Measurements from ENCODE around the gene PPP2CA.
"Not testable (repeated sequence)": the region's sequence is repeated elsewhere in the genome, so short reads cannot be mapped to it uniquely, and the experiment has no call there.

The PPP2CA gene

GRCh38 chr5:134225780-134226440 lies at the start of gene PPP2CA:
Gene PPP2CA, minus strand, starts transcription at chr5:134226073. Its CDS starts 212 bp downstream, at chr5:134225861.
- DNase-seq: peak; percentile 95

DNA sequence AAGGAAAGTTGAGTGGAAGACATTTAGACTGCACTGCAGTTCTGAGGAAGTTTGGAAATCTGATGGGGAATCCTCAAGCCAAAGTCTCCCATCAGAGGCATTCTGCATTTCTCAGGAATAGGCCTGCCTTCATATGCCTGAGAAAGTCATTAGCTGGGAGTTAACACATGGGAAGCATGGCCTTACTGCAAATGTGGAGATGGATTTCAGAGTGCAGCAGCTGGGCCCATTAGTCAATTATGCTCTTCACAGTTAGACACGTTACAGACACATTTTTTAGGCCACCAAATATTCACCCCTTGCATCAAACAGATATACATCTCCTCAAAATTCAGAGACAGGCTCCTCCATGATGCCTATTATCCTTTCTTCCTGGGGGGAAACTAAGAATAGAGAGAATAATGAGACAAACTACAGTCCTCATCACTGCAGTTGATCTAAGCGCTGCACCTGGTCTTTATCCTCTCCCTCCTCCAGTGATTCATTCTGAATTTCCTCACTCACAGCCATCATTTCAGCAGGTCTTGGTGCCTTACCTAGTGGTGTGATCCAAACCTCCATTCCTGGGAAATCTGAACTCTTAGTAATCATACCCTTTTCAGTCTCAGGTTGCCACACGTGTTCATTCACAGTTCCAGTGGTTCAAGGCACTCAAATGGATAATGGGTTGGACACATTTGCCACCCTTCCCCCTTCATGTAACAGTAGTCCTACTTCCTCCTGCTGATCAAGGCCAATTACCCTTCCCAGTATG lies 47.9 kb upstream of the PPP2CA start:
- no peak for DNase-seq

DNA sequence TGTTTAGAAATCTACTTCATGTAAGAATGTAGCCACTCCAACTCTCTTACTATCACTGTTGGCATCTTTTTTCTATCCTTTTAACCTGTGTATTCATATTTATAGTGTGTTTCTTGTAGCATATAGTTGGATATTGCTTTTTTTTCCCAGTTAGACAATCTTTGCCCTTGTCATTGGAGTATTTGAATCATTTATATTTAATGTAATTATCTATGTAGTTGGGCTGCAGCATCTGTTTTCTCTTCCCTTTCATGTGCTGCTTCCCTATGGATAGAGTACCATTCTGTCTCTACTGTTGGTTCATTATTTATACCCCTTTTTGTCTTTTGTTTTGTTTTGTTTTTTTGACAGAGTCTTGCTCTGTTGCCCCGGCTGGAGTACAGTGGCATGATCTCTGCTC lies 45.2 kb upstream of the PPP2CA start:
- DNase-seq: no peak

DNA sequence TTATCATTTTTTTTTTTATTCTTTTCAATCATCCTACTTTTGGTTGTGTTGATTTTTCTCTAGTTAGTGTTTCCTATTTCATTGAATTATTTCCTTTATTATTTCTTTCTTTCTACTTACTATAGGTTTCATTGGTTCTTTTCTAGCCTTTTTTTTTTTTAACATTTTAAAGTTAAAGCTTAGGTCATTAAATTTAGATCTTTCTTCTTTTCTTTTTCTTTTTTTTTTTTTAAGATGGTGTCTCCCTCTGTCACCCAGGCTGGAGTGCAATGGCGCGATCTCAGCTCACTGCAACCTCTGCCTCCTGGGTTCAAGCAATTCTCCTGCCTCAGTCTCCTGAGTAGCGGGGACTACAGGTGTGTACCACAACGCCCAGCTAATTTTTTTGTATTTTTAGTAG lies 43.0 kb upstream of the PPP2CA start:
- DNase-seq: no peak

DNA sequence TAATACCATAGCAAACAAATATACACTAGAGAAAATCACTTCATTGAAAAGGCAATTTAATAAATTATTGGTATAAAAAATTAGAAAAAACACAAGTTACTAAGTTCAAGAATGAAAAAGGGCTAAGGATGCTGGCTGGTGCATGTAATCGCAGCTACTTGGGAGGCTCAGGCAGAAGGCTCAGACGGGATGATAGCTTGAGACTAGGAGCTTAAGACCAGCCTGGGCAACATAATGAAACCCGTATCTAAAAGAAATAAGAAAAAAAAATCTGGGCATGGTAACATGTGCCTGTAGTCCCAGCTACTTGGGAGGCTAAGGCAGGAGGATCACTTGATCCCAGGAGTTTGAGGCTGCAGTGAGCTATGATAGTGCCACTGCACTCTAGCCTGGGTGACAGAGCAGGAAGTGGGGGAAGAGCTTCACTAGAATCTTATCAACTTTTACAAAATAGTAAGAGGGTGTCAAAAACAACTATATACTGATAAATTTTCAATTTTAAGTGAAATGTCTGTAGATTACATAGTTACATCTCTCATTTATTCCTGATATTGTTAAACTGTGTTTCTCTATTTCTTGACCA lies 42.2 kb upstream of the PPP2CA start:
- DNase-seq: no peak

DNA sequence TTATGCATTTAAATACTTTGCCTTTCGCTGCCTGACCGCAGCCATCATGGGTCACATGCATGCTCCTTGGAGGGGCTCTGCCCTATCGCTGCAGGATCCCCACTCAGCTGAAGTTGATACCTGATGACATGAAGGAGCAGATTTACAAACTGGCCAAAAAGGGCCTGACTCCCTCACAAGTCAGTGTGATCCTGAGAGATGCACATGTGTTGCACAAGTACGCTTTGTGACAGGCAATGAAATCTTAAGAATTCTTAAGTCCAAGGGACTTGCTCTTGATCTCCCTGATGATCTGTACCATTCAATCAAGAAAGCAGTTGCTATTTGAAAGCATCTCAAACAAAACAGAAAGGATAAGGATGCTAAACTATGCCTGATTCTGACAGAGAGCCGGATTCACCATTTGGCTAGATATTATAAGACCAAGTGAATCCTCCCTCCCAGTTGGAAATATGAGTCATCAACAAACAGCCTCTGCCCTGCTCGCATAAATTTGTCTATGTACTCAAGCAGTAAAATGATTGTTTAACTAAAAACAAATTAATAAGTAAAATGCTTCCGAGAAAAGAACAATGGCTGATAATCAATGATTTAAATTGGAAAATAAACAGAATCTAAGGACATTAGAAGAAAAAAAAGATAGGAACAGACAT lies 41.6 kb upstream of the PPP2CA start:
- DNase-seq: no peak

- DNase-seq: no peak
These were observed 37.9 kb upstream of the PPP2CA start for GRCh38 chr5:134263801-134264200.

DNA sequence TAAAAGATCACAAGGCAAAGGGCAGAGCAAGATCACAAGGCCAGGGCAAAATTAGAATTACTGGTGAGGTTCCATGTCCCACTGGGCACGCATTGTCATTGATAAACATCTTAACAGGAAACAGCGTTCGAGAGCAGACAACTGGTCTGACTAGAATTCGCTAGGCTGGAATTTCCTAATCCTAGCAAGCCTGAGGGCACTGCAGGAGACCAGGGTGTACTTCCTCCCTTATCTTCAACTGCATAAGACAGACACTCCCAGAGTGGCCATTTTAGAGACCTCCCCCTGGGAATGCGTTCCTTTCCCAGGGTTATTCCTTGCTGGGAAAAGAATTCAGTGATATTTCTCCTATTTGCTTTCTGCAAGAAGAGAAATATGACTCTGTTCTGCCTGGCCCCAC lies 36.8 kb upstream of the PPP2CA start:
- not testable (repeated sequence) for DNase-seq

GRCh38 chr5:134258896-134259295 lies 33.0 kb upstream of the PPP2CA start:
- DNase-seq: no peak

DNA sequence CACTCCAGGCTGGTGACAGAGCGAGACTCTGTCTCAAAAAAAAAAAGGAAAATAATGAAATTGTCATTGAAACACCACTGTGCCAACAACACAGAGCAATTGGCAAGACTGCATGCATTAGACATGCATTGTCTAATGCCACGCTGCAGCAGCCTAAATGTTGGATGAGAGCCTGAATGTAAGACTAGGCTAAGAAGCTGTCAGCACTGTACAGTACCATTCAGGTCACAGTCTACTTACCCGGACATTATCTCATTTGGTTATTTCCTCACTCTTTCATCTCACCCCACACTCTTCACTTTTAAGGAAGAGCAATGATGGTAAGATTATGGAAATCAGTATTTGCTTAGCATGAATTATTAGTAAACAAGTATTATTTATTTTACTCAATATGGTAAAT lies 31.3 kb upstream of the PPP2CA start:
- DNase-seq: no peak

DNA sequence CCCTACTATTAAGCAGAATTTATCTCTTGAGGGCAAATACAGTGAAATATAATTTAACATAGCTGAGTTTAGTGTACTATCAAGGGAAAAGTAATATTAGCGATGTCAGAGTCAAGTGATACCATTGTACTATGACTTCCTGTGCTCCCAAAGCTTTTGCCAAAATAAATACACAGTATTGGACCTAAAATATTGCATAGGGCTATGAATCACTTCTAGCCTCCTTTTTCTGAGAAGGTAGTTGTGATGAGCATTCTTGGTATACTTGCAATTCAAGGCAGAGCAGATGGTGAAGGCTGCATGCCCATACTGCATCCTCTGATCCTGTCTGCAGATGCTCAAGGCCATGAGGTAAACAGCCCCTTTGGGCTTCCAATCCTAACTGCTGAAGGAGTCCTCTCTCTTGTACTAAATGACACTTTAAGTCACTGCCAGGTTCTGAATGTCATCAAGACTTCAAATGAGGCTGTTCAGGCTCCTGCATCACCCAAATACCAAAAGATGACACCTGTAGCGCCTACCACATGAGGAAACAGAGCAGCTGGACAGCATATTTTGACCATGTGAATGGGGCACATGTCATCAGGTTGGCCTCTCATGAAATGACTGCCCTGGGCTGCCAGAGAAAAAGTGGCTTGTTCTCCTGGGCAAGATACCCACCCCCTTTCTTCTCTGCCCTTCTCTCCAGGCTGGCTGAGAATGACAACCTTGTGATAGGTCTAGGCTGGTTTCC lies 29.7 kb upstream of the PPP2CA start:
- DNase-seq: no peak

DNA sequence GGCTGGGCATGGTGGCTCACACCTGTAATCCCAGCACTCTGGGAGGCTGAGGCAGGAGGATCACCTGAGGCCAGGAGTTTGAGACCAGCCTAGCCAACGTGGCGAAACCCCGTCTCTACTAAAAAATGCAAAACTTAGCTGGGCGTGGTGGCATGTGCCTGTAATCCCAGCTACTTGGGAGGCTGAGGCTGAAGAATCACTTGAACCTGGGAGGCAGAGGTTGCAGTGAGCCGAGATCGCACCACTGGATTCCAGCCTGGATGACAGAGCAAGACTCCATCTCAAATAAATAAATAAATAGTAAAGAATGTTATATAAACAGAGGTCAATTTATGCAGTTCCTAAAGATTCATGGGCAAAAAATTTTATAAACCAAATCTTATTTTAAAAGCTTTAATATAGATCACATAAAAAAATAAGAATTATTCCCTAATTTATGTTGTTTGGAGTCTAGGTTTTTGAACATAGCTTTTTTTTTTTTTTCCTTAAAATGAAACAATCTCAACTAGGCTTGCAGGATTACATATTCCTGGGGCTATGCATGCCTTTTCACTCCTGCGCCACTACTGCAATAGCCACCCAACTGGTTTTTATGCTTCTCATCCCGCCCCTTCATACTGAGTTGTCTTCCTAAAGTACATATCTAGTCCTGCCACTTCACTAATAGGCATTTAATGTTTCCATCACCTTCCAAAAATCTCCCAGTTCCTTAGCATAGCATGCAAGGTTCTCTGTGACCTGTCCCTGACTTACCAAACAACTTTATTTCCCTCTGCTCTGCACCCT lies 27.7 kb upstream of the PPP2CA start:
- DNase-seq: not testable (repeated sequence)

- DNase-seq: no peak
These were observed 26.8 kb upstream of the PPP2CA start for GRCh38 chr5:134252671-134253070.

DNA sequence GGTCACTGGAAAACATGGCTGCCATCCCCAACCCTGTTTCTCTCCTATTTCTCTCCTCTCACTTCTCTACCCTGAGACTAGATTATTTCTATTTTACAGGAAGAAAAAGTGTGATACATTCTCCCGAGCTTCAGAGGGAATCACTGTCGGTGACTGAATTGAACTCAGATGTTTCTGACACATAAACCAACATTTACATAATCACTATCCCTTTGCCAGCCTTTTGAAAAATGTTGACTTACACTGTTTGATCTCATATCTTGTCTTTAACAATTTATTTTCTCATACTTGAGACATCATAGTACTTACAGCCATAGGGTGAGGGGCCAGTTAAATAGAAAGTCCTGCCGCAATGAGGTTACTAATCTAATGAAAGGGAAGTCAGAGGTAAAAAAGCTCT lies 25.1 kb upstream of the PPP2CA start:
- no peak for DNase-seq

- DNase-seq: no peak
These were observed 23.9 kb upstream of the PPP2CA start for GRCh38 chr5:134249469-134250379.

DNA sequence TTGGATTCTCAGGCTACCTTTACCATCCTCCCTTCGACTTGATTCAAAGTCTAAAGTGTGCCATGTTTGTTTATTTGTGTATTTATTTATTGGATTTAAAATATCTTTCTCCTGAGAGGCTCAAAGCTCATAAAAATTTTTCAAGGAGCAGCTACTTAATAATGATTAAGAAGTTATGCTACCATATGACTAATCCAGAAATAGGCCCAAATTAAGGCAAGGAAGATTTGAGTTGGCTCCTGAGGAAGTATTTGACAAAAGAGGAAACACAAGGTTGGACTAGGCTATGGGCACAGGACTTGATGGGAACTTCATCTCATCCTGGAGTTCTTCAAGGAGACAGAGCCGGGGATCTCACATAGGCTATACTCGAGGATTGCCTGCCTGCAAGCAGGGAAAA lies 22.4 kb upstream of the PPP2CA start:
- no peak for DNase-seq

GRCh38 chr5:134247428-134248224 lies 21.8 kb upstream of the PPP2CA start:
- DNase-seq: no peak

DNA sequence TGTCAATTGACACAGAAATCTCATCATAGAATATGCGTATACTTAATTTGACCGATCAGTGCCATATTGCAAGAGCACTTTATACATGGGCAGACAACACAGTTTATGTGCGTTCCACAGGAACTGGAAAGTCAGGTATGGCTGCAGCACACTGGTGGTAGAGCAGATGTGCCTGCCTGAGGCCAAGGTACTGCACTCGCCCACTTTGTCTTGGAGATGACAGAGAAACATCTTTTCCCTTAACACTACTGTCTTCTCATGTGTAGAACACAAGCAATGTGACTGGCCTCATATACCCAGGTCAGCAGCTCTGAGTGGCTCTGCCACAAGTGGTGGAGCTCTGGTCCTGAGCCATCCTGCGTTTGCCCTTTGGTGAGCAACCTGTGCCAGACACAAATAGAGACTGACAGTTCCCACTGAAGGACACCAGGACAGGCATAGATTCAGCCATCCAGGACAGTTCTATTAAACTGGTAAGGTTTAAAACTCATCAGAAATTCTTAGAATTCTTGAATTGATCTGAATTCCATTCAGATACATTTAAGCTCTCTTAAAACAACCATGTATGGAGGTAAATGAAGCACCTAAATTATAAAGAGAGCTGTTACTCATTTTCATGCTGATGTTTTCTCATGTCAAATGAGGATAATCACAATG lies 21.0 kb upstream of the PPP2CA start:
- no peak for DNase-seq

DNA sequence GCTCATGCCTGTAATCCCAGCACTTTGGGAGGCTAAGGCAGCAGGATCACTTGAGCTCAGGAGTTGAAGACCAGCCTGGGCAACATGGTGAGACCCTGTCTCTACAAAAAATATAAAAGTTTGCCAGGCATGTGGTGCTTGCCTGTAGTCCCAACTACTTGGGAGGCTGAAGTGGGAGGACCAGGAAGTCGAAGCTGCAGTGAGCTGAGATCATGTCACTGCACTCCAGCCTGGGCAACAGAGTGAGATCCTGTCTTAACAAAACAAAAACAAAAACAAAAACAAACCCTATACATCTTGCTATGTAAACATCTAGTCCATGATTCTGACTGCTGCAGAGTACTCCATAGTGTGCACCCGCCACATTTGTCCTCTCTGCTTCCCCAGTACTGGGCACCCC lies 19.8 kb upstream of the PPP2CA start:
- DNase-seq: no peak

Measured in NCI-H774 (cell line).